Ecto neural progenitor cell (in vitro differentiated cells): ENCODE measurements around the gene TIGD1.
"Not testable (repeated sequence)": the region's sequence is repeated elsewhere in the genome, so short reads cannot be mapped to it uniquely, and the experiment has no call there.

Experiments
- DNase-seq: peaks from one replicate; pipeline ENCODE4 v3.0.0-alpha.2; 2018; ENCODE audit warnings: low spot score

The TIGD1 gene

GRCh38 chr2:232539298-232540231 lies 10.8 kb downstream of the TIGD1 start, which contains the start of gene CHRNG:
Gene CHRNG, plus strand, starts transcription at chr2:232539692. Its CDS starts 56 bp downstream, at chr2:232539748.
- DNase-seq, result no peak

GRCh38 chr2:232538671-232539070 lies 11.7 kb downstream of the TIGD1 start:
- no peak for DNase-seq

- no peak for DNase-seq
Observed at GRCh38 chr2:232537499-232537898, 12.9 kb downstream of the TIGD1 start.

GRCh38 chr2:232537079-232537478 lies 13.3 kb downstream of the TIGD1 start:
- DNase-seq, result peak; percentile 54

- no peak for DNase-seq
Observed at GRCh38 chr2:232535761-232536530, 14.4 kb downstream of the TIGD1 start.

GRCh38 chr2:232534940-232535651 lies 15.3 kb downstream of the TIGD1 start:
- peak; percentile 42 for DNase-seq

- DNase-seq, result peak; percentile 48
Observed at GRCh38 chr2:232533944-232534710, 16.2 kb downstream of the TIGD1 start.

GRCh38 chr2:232532821-232533220 lies 17.5 kb downstream of the TIGD1 start:
- DNase-seq, result not testable (repeated sequence)

- no peak for DNase-seq
Observed at GRCh38 chr2:232532419-232532818, 17.9 kb downstream of the TIGD1 start.

GRCh38 chr2:232530626-232531260 lies 19.6 kb downstream of the TIGD1 start:
- DNase-seq, result no peak

GRCh38 chr2:232529806-232530547 lies 20.4 kb downstream of the TIGD1 start:
- DNase-seq, result no peak

GRCh38 chr2:232528746-232529460 lies 21.5 kb downstream of the TIGD1 start:
- no peak for DNase-seq

- DNase-seq, result no peak
Observed at GRCh38 chr2:232527905-232528470, 22.4 kb downstream of the TIGD1 start.

- DNase-seq, result no peak
Observed at GRCh38 chr2:232526372-232526941, 23.9 kb downstream of the TIGD1 start.

GRCh38 chr2:232525791-232526371 lies 24.5 kb downstream of the TIGD1 start, which contains the start of gene CHRND:
Gene CHRND, plus strand, starts transcription at chr2:232526160. Its CDS starts 56 bp downstream, at chr2:232526216.
- DNase-seq, result no peak

GRCh38 chr2:232525199-232525598 lies 25.2 kb downstream of the TIGD1 start:
- DNase-seq, result no peak

GRCh38 chr2:232524771-232525170 lies 25.6 kb downstream of the TIGD1 start:
- DNase-seq, result no peak
